NT2/D1 (cell line): ENCODE measurements around the gene HBE1.

Source experiments
- SUZ12 ChIP-seq: IDR thresholded peaks from 2 replicates; pipeline ENCODE4 v1.6.1; 2011; ENCODE audit not compliant: insufficient read length, insufficient read depth; ENCODE audit errors: extremely low read depth
- ZNF274 ChIP-seq: IDR thresholded peaks from 2 replicates; pipeline ENCODE4 v1.6.1; 2011; ENCODE audit warnings: mild to moderate bottlenecking, low read depth, low read length

- TF ChIP-seq SUZ12 (no peak), ZNF274 (no peak)
These were observed 32.1 kb upstream of the HBE1 start, which contains the start of gene OR51B4 for GRCh38 chr11:5301846-5302245.
